SJCRH30 (cell line): ENCODE data around the gene LRRC71. TPM values are rescaled to one million over a fixed set of nuclear protein-coding genes. Genes with fewer than 3 reads are reported as not detected.

Experiments
- DNase-seq, 2 experiments: peaks; one replicate each; pipeline ENCODE4 v3.0.0-alpha.2; 2015 to 2020
- H3K27ac ChIP-seq: fragments of 250-450 bp; sonication (Bioruptor Pico); 2 replicates; pipeline ENCODE4 v1.5.1; 2020; ENCODE audit warnings: mild to moderate bottlenecking, moderate library complexity
- H3K27me3 ChIP-seq: fragments of 250-450 bp; sonication (Bioruptor Pico); 2 replicates; pipeline ENCODE4 v1.5.1; 2020; ENCODE audit warnings: mild to moderate bottlenecking, moderate library complexity
- H3K36me3 ChIP-seq: fragments of 250-450 bp; sonication (Bioruptor Pico); 2 replicates; pipeline ENCODE4 v1.5.1; 2020; ENCODE audit warnings: mild to moderate bottlenecking, moderate library complexity
- H3K4me1 ChIP-seq: fragments of 250-450 bp; sonication (Bioruptor Pico); 2 replicates; pipeline ENCODE4 v1.5.1; 2020; ENCODE audit warnings: mild to moderate bottlenecking, moderate library complexity
- H3K4me3 ChIP-seq: fragments of 250-450 bp; sonication (Bioruptor Pico); 2 replicates; pipeline ENCODE4 v1.5.1; 2020; ENCODE audit warnings: mild to moderate bottlenecking, moderate library complexity
- H3K9me3 ChIP-seq: fragments of 250-450 bp; sonication (Bioruptor Pico); replicated peaks from 2 replicates; pipeline ENCODE4 v1.5.1; 2020; ENCODE audit warnings: mild to moderate bottlenecking, moderate library complexity
- total RNA-seq: library from RNA; depleted of rRNA; stranded (reverse); fragments of >200 nt; shearing (Covaris generic); gene quantifications from 2 replicates; pipeline ENCODE4 v1.2.3, GENCODE V29; 2014

The LRRC71 gene
- total RNA-seq, 1 experiment from 2014 or later: not detected

GRCh38 chr1:156951371-156951770 lies 30.9 kb downstream of the LRRC71 start:
- Histone ChIP-seq H3K4me1 (no peaks in the 10 kb centered on the region), H3K36me3 (peaks cover 10% of the 10 kb centered on the region), H3K9me3 (no peaks in the 10 kb centered on the region), H3K4me3 (no peak overlapping the region), H3K27ac (no peak overlapping the region), H3K27me3 (no peaks in the 10 kb centered on the region)
- no peak for DNase-seq

GRCh38 chr1:156953571-156953970 lies 33.1 kb downstream of the LRRC71 start:
- no peak overlapping the region for H3K27ac ChIP-seq
- H3K4me3 ChIP-seq: no peak overlapping the region
- H3K27me3 ChIP-seq: no peaks in the 10 kb centered on the region
- peaks cover 17% of the 10 kb centered on the region for H3K36me3 ChIP-seq
- DNase-seq: no peak
- H3K4me1 ChIP-seq: no peaks in the 10 kb centered on the region
- no peaks in the 10 kb centered on the region for H3K9me3 ChIP-seq

GRCh38 chr1:156956333-156956732 lies 35.9 kb downstream of the LRRC71 start:
- Histone ChIP-seq H3K9me3 (no peaks in the 10 kb centered on the region), H3K4me3 (no peak overlapping the region), H3K36me3 (peaks cover 18% of the 10 kb centered on the region; the same call in 1 of the 2 replicates), H3K27ac (no peak overlapping the region), H3K27me3 (no peaks in the 10 kb centered on the region), H3K4me1 (no peaks in the 10 kb centered on the region)
- DNase-seq: no peak

- Histone ChIP-seq H3K4me1 (no peaks in the 10 kb centered on the region), H3K27ac (no peak overlapping the region), H3K4me3 (no peak overlapping the region), H3K27me3 (no peaks in the 10 kb centered on the region), H3K9me3 (no peaks in the 10 kb centered on the region), H3K36me3 (peaks cover 14% of the 10 kb centered on the region; the same call in 1 of the 2 replicates)
- DNase-seq: no peak
Observed at GRCh38 chr1:156957634-156958033, 37.2 kb downstream of the LRRC71 start.

GRCh38 chr1:156958247-156958714 lies 37.8 kb downstream of the LRRC71 start:
- Histone ChIP-seq H3K4me1 (no peaks in the 10 kb centered on the region), H3K4me3 (no peak overlapping the region), H3K27ac (no peak overlapping the region), H3K9me3 (no peaks in the 10 kb centered on the region), H3K36me3 (peaks cover 14% of the 10 kb centered on the region; the same call in 1 of the 2 replicates), H3K27me3 (no peaks in the 10 kb centered on the region)
- DNase-seq: no peak

GRCh38 chr1:156959414-156959813 lies 39.0 kb downstream of the LRRC71 start:
- peak in 1 of 2 experiments; percentile 17 for DNase-seq
- no peaks in the 10 kb centered on the region for H3K27me3 ChIP-seq
- no peaks in the 10 kb centered on the region for H3K4me1 ChIP-seq
- H3K36me3 ChIP-seq: peaks cover 10% of the 10 kb centered on the region; the same call in 1 of the 2 replicates
- H3K4me3 ChIP-seq: no peak overlapping the region
- no peaks in the 10 kb centered on the region for H3K9me3 ChIP-seq
- H3K27ac ChIP-seq: no peak overlapping the region

- no peak for DNase-seq
- peaks cover 10% of the 10 kb centered on the region; the same call in 1 of the 2 replicates for H3K36me3 ChIP-seq
- H3K4me3 ChIP-seq: no peak overlapping the region
- H3K27ac ChIP-seq: no peak overlapping the region
- H3K27me3 ChIP-seq: no peaks in the 10 kb centered on the region
- no peaks in the 10 kb centered on the region for H3K9me3 ChIP-seq
- no peaks in the 10 kb centered on the region for H3K4me1 ChIP-seq
Observed at GRCh38 chr1:156959925-156960324, 39.5 kb downstream of the LRRC71 start.

GRCh38 chr1:156961709-156962108 lies 41.3 kb downstream of the LRRC71 start:
- Histone ChIP-seq H3K4me1 (no peaks in the 10 kb centered on the region), H3K4me3 (no peak overlapping the region), H3K9me3 (no peaks in the 10 kb centered on the region), H3K36me3 (peaks cover 10% of the 10 kb centered on the region; the same call in 1 of the 2 replicates), H3K27ac (no peak overlapping the region), H3K27me3 (no peaks in the 10 kb centered on the region)
- DNase-seq: peak in 1 of 2 experiments; percentile 6

GRCh38 chr1:156963621-156964020 lies 43.2 kb downstream of the LRRC71 start:
- Histone ChIP-seq H3K9me3 (no peaks in the 10 kb centered on the region), H3K4me3 (no peak overlapping the region), H3K27me3 (no peaks in the 10 kb centered on the region), H3K4me1 (no peaks in the 10 kb centered on the region), H3K36me3 (peaks cover 3% of the 10 kb centered on the region; the same call in 1 of the 2 replicates), H3K27ac (no peak overlapping the region)
- no peak for DNase-seq

GRCh38 chr1:156964441-156964840 lies 44.0 kb downstream of the LRRC71 start:
- H3K4me1 ChIP-seq: no peaks in the 10 kb centered on the region
- no peaks in the 10 kb centered on the region for H3K9me3 ChIP-seq
- H3K36me3 ChIP-seq: peaks cover 3% of the 10 kb centered on the region; the same call in 1 of the 2 replicates
- H3K27ac ChIP-seq: no peak overlapping the region
- no peaks in the 10 kb centered on the region for H3K27me3 ChIP-seq
- no peak for DNase-seq
- no peak overlapping the region for H3K4me3 ChIP-seq

- Histone ChIP-seq H3K4me1 (no peaks in the 10 kb centered on the region), H3K27me3 (no peaks in the 10 kb centered on the region), H3K9me3 (no peaks in the 10 kb centered on the region), H3K4me3 (no peak overlapping the region), H3K27ac (no peak overlapping the region), H3K36me3 (peaks cover 7% of the 10 kb centered on the region; the same call in 1 of the 2 replicates)
- no peak for DNase-seq
Observed at GRCh38 chr1:156969496-156969895, 49.1 kb downstream of the LRRC71 start.

GRCh38 chr1:156970017-156970416 lies 49.6 kb downstream of the LRRC71 start:
- H3K4me3 ChIP-seq: no peak overlapping the region
- H3K9me3 ChIP-seq: no peaks in the 10 kb centered on the region
- no peaks in the 10 kb centered on the region for H3K4me1 ChIP-seq
- H3K36me3 ChIP-seq: peaks cover 8% of the 10 kb centered on the region; the same call in 1 of the 2 replicates
- no peaks in the 10 kb centered on the region for H3K27me3 ChIP-seq
- no peak for DNase-seq
- no peak overlapping the region for H3K27ac ChIP-seq

- no peaks in the 10 kb centered on the region for H3K4me1 ChIP-seq
- H3K27ac ChIP-seq: no peak overlapping the region
- no peak overlapping the region for H3K4me3 ChIP-seq
- H3K9me3 ChIP-seq: no peaks in the 10 kb centered on the region
- H3K27me3 ChIP-seq: no peaks in the 10 kb centered on the region
- peaks cover 24% of the 10 kb centered on the region for H3K36me3 ChIP-seq
- DNase-seq: no peak
Observed at GRCh38 chr1:156973417-156973816, 53.0 kb downstream of the LRRC71 start.

GRCh38 chr1:156975084-156975483 lies 54.7 kb downstream of the LRRC71 start:
- Histone ChIP-seq H3K9me3 (no peaks in the 10 kb centered on the region), H3K4me1 (no peaks in the 10 kb centered on the region), H3K4me3 (no peak overlapping the region), H3K36me3 (peaks cover 24% of the 10 kb centered on the region), H3K27ac (no peak overlapping the region), H3K27me3 (no peaks in the 10 kb centered on the region)
- DNase-seq: no peak

GRCh38 chr1:156980551-156980950 lies 60.1 kb downstream of the LRRC71 start:
- Histone ChIP-seq H3K27ac (no peak overlapping the region), H3K27me3 (no peaks in the 10 kb centered on the region), H3K4me1 (no peaks in the 10 kb centered on the region), H3K36me3 (peaks cover 13% of the 10 kb centered on the region), H3K4me3 (no peak overlapping the region), H3K9me3 (no peaks in the 10 kb centered on the region)
- DNase-seq: no peak
